ENCODE results near the gene MINDY1.
A peak's percentile ranks its signal among the peaks of the same experiment; 100 is the strongest.

The MINDY1 gene

DNA sequence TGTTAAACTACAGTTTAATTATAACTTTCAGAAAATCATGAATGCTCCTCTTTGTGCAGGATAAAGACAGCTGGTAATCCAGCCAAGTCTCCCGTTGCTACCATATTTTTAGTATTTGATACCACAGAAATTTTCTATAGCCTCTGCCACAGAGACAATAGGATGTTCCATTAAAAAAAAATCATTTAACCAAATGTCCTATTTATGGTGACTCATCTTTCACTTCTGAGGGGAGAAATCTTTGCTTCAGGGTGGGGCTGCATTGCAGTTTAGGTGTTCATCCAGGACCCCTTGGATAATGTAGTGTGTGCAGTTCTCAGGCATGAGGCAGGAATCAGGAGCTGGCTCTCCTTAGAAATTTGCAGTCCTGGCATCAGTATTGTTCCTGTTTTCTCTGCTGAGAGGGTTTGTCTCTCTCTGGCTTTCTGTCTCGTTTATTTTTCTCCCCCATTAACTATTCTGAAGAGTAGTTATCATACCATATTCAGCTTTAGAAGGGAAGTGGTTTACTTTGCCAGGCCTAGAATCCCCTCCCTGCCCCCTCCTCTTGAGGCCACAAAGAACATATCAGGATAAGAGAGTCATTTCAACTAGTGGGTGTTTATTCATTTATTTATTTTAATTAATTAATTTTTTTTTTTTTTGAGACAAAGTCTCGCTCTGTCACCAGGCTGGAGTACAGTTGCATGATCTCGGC is 4.6 kb upstream of the MINDY1 start:
- DNase-seq, result no peak

DNA sequence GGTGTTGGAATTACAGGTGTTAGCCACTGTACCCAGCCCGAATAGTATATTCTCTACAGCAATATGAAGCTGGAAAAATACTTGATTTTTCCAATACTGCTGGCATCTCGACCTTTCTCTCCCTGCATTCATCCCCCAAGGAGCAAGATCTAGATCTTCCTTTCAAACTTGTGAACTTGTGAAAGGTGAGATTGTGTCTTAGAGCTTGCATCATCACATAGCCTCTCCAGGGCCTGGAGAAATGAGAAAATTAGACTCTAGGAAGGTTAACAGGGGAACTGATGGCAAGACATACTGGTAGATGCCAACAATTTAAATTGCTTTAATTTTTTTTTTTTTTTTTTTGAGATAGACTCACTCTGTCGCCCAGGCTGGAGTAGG is 3.6 kb upstream of the MINDY1 start:
- DNase-seq, result no peak

DNA sequence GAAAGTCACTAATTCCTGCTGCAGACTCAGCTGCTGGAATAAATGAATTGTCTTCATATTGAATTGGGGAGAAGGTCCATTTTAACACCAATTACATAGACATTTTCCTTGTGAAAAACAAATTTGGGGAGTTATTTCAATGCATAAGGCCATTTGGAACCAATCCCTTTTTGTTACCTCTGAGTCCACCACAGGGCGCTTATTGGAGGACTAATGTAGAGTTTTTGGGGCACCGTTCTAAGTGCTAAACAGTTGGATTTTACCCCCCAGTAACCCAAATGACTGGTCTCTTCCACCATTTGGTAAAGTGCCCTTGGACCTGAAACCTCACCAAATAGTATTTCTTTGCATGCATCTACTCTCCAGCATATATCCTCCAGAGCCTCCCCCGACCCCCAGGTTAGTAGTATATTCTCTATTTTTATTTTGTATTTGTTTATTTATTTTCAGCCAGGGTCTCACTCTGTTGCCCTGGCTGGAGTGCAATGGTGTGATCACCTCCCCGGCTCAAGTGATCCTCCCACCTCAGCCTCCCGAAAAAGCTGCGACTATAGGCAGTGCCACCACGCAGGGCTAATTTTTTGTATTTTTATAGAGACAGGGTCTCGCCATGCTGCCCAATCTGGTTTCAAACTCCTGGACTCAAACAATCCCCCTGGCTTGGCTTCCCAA is 3.1 kb upstream of the MINDY1 start:
- DNase-seq, result no peak

DNA sequence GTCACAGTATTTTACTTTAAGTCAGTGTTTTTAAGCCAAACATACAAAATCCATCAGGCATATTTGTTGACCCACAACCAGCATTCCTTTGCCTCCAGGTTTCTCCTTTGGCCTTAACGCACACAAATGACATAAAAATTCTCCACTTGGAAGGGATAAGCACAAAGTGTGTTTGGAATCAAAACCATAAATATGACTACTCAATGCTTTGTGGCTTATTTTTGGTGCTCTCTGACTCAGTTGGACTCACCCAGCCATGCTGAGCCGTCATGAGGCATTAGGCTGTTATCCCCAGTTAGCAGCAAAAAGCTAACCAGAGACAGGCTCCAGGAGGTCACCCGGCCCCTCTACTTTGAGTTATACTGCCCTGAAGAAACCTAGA is 2.5 kb upstream of the MINDY1 start:
- peak; percentile 30 for DNase-seq

DNA sequence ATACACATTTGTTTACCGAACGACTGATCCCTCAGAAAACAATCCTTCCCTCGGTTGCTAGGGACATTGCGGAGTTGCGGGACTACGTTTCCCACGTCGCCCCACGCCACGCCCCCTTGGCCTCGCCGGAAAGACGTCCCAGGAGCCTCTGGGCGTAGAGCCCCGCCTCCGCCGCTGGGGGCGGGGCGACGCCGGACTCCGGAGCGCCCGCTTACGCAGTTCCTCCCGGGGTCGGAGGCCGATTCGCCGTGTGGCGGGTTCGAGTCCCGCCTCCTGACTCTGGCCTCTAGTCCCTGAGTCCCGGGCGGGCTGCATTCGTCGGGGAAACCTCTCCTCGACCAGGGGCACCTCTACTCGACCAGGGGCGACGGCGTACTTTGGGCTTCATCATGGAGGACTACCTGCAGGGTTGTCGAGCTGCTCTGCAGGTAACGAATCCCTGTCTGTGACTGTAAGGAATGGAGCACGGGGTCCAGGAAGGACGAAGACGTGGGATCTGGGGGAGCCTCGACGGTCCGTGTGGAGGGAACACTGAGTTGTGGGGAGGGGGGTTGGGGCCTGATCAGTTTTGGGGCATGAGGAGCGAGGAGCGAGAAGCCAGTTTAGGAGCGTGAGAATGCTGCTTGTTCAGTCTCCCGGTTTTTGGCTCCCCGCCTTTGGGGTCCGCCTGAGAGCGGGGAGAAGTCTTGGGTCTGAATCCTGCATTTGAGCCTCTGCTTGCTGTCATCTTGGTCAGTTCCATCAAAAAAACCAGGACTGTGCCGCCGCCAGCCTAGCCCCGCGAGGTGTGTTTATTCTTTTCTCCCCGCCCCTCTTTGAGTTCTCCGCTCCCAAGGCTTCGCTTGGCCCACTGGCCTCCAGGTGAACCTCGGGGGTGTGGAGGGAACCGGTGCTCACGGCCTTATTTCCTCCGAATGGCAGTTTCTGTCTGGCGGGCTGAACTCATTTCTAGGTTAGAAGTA is 1.8 kb upstream of the MINDY1 start, which contains the start of gene PRUNE1:
Gene PRUNE1, plus strand, starts transcription at position 206 of the 962 bp plus-strand sequence. Its CDS starts 184 bp downstream, at position 390.
- DNase-seq, result peak; percentile 98

DNA sequence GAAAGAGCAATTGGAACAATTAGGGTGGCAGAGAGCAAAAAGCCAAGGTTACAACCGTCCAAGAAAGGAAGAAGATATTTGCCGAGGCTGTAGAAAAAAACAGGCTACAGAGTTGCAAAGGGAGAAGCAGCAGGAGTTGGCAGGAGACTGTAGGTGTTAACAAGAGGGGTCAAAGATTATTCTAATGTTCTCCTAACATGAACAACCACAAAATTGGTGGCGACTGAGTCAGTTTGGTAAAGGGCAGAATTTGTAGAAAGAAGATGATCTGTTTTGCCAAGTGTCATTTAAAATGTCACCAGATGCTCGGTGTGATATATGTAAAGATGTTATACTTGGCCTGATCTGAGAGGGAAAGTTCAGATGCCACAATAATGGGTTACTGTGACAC is 1.1 kb upstream of the MINDY1 start:
- no peak for DNase-seq

DNA sequence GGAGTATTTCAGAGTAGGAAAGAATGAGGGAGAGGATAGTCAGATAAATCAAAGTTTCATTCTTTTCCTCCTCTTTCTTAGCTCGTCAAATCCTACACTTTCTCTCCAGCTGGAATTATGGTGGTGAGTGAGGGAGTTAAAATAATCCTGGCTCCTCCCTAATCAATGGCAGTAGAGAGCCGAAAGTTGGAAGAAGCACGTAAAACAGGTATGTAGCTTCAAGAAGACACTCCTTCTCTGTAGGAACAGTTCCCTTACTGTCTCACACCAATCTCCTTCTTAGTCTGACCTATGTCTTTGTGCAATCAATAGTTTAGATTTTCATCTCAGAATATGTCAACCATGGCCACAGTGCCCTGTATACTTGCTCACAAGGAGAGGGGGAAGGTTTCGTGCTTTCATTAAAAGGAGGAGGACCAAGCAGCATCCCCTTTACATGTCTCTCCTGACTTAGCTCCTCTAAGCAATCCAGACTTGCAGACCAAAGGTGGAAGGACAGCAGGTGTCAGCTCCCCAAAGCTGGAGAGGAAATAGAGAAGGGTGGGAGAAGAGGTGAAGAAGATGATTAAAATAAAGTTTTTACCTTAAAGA is 878 bp downstream of the MINDY1 start:
- DNase-seq, result peak; percentile 24

DNA sequence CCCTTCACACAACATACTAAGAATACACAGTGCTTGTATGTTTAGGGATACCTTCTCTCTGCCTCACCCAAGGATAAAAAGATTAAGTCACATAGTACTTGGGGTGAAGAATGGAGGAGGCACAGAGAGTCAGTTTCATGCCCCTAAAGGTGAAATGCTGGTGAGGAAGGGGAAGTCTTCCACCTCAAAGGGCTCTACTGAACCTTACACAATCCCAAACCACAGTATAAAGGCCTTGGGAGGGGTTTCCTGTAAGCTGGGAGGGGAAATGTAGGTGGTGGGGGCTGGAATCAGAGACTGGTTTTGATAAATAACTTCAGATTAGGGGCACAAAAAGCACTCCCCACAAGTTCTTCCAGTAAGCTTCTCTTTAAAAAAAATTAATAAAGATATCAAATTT is 3.5 kb downstream of the MINDY1 start:
- peak; percentile 25 for DNase-seq

DNA sequence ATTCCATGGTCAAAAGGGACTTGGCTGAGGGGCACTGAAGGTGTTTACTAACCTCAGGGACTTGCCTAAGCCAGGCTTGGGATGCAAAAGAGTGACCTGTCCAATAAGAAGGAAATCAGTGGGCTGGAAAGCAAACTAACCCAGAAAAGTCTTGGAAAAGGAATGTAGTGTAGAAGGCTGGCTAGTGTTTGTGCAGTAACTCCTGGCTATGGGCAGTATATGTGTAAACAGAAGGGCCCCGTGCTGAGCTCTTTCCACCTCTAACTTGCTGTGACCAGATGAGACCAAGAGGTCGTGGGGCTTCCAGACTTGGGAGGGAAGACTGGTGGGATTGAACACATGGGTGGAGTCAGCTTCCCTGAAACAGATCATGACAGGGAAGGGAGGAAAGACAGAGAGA is 4.1 kb downstream of the MINDY1 start:
- no peak for DNase-seq

DNA sequence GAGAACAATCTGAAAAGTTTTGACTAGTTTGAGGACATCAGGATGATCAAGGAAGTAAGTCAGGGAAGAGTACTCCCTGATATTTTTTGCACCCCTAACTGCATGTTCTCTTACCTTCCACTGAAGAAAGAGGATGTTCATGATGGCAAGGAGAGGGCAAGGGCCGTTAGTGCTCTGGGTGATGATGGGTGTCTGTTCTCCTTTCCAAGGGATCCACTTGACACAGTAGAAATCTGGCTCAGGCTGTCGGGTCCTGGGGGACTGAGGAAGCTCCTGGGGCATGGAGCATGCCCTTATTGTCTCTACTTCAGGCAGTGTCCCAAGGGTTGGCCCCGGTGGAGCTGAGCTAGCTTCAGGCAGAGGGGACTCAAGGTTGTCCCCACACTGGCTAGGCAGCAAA is 4.7 kb downstream of the MINDY1 start:
- DNase-seq, result no peak

DNA sequence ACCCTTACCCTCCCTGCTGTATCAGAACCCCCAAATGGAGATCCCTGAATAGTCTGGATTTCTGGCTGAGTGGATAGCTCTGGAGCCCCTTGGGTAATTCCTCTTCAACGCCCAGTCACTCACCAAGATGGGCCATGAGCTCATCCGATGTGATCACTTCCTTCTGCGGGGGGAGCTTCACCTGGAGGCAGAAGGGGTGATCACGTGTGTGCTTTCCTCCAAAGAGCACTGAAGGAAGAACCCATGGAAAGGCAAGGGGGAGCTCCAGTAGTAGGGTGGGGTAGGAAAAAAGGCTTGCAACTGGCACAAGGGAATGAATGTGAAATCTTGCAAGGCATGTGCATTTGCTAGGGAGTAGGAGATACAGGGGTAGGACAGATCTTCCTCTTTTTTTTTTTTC is 5.1 kb downstream of the MINDY1 start:
- DNase-seq, result no peak

DNA sequence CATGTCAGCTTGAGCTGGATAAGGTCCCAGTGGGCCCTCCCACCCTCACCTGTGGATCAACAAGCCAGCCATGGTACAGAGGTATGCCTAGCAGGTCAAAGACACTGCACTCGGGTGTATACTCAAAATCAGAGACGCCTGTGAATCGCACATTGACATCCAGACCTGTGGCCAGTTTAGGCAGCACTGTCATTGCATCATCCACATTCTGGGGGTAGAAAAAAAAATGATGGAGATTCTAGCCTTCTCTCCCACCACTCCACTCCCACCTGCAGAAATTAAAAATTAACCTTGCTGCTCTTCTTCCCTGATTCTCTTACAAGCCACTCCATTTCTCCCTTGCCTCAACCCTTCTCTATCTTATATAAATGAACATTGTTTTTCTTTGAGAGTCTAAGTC is 6.3 kb downstream of the MINDY1 start:
- DNase-seq, result no peak

DNA sequence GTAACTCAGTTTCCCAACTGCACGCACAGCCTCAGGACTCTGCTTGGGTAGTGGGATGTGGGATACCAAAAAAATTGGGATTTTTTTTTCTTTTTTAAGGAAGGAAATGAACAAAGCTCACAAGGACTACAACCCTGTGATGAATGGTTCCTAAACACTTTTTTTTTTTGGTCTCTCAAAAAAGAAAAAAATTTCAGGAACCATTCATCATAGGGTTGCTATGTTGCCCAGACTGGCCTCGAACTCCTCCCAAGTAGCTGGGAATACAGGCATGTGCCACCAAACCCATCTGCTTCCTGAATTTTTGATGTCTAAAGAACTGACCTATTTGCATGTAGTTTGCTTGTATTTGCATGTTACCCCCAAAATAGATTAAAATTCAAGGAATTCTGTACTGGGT is 6.8 kb downstream of the MINDY1 start:
- DNase-seq, result no peak

DNA sequence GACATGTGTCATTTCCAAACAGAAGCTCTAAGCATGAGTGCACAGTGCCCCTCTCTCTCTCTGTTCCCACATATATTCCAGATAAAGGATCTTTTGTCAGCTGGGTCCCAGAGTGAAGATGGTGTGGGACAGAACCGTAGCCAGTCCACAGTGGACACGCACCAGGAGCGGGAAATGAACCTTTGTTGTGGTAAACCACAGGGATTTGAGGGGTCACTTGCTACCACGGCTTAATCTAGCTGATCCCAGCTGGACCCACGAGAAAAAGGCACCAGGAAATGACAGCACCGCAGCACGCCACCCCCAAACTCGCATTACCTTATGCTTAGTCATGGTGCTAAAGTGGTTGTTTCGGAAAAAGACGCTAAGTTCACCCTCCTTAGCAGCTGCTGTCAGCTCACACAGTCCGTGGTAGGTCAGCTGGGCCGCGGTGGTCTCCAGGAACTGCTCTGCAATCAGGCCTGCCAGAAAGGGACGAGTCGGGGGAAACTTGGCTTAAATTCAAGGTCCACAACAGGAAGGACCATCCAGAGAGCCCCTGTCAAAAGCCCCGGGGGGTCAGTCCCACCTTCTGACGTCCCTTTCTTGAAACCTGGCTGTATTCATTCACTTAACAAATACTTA is 7.5 kb downstream of the MINDY1 start:
- DNase-seq, result no peak

DNA sequence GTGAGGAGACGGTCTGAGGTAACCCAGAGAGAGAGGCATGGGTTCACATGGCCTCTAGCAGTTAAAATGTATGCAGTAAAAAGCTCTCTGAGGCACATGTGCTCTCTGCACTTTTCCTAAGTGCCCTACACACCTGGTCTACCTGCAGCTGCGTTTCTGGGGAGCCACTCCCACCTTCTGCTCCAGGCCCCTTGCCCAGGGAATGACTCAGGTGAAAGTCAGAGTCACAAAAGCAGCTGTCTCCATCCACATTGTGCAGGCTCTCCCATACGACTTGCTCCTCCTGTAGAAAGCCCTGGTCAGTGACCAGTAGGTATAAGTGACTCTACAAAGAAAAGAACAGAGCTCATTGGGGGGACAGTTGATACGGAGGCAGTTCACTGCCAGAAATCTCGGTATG is 8.8 kb downstream of the MINDY1 start:
- DNase-seq, result no peak

DNA sequence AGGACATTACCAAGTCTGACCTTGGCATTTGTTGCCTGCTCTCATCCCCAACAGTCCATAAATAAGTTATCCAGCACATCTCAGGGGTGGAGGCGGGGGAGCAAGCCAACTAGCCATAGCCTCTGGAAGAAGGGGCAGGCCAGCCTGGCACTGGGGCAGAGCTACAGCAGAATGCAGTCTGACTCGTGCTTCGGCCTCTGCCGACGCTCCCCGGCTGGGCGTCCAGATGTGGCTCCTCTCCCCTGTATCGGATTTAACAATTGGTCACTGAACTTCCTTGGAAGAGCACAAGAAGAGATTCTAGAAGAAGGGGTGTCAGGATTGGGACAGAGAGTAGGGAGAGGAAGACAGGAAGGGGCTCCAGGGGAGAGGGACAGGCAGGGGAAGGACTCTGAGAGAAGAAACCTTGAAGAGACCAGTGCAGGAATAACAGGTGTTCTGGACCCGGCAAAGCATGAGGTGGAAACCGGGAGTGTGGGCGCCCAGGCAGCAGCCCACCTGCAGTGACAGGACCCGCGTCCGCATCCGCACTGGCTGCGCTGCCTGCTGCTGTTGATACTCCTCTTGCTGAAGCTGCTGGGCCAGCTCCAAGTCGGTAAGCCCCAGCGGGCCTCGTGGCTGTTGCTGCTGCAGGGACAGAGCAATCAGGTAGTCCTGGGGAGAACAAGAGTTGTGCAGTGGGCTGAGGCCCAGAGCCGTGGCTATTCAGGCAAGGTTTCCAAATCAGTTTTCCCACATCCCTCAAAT is 9.4 kb downstream of the MINDY1 start:
- no peak for DNase-seq

DNA sequence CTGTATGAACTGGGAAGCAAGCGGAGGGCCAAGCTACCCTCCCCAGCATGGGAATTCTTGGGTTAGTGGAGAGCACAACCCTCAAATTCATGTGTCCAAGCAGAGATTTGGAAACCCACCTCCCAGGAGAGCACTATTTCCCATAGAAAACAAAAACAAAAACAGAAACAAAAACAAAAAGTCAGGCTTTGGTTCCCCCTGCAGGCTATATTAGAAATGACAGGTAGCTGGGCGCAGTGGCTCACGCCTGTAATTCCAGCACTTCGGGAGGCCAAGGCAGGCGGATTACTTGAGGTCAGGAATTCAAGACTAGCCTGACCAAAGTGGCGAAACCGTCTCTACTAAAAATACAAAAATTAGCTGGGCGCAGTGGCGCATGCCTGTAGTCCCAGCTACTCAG is 10.8 kb downstream of the MINDY1 start:
- DNase-seq, result peak; percentile 30

DNA sequence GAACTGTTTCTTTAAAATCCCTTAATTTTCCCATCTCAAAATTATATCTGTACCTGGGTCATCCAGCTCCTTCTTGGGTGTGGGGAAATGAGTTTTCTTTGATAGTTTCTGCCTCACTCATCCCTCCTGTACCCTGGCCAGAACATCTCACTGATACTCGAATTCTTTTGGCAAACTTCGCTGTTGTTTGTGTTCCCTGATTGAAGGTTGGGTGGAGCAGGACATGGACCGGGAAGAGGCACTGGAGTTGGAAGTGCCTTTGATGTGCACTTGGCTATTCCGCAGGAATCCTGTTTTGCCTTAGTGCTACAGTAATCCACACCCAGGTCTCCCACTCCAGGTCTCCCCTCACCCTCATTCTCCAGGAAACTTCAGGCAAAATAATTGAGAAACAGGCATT is 11.2 kb downstream of the MINDY1 start:
- no peak for DNase-seq

DNA sequence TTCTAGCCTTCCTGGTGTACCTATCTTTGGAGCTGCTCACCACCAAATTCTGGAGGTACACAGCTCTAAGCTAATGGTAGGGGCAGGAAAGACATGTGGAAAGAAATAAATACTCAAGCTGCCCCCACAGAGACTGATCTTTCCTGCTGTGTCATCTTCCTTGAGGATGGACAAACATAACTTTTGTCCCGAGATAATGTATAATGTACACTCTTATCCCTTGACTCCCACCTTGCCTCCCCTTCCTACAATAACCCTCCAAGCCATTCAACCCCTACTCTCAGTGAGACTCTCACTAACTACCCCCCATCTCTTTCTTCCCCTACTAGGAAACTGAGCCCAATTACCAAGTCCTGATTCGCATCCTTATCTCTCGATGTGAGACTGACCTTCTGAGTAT is 12.5 kb downstream of the MINDY1 start:
- no peak for DNase-seq

DNA sequence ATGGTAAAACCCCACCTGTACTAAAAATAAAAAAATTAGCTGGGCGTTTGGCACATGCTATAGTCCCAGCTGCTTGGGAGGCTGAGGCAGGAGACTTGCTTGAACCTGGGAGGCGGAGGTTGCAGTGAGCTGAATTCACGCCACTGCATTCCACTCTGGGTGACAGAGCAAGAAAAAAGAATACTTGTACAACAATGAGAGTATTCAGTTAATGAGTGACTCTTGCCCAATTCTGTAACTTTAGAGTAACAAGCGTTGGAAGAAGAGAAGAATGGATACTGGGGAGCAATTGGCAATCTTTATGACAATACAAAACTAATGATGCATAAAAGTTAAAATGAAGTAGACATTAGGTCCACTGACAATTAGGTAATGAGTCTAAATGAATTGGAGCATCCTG is 14.1 kb downstream of the MINDY1 start:
- DNase-seq, result no peak

DNA sequence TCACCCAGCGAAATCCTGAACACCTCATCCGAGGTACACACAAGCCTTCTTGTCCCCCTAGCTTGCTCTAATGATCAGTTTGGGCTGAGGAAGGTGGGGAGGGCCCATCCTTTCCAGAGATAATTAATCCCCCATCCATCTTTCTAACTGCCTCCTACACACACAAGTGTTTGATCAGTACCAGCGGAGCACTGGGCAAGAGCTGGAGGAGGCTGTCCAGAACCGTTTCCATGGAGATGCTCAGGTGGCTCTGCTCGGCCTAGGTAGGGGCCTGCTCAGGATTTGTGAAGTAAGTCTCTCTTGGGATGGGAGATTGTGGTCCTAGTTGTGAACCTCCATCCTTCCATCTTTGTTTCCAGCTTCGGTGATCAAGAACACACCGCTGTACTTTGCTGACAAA is 18.8 kb downstream of the MINDY1 start:
- DNase-seq, result no peak

DNA sequence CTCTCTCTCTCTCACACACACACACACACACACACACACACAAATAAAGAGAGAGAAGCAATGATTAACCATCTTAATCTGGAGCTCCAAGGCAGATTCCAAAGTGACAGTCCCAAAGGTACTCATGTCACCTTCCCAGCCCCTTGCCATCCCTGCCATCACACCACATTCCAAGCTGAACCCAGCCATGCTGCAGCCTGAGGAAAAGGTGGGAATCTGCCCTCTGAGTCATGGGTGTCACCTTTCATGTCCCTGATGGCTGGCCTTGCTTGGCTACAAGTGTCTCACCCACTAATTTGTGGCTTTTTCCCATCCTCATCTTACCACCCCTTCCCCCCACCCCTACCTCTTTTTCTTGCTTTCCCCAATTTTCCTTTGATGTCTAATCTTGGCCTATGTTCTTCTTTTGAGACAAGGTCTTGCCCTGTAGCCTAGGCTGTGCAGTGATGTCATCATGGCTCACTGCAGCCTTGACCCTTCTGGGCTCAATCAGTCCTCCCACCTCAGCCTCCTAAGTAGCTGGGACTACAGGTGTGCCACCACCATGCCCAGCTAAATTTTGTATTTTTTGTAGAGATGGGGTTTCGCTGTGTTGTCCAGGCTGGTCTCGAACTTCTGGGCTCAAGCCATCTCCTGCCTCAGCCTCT is 21.4 kb downstream of the MINDY1 start:
- no peak for DNase-seq
